NCI-H2227 (cell line): Measurements from ENCODE around the gene ZNF581.

Experiments
- DNase-seq: peaks from one replicate; lab custom pipeline; 2025; ENCODE audit not compliant: unreplicated experiment; lab: John Stamatoyannopoulos, UW

The ZNF581 gene

GRCh38 chr19:55611300-55611982 is 32.0 kb upstream of the ZNF581 start:
- no peak for DNase-seq

DNA sequence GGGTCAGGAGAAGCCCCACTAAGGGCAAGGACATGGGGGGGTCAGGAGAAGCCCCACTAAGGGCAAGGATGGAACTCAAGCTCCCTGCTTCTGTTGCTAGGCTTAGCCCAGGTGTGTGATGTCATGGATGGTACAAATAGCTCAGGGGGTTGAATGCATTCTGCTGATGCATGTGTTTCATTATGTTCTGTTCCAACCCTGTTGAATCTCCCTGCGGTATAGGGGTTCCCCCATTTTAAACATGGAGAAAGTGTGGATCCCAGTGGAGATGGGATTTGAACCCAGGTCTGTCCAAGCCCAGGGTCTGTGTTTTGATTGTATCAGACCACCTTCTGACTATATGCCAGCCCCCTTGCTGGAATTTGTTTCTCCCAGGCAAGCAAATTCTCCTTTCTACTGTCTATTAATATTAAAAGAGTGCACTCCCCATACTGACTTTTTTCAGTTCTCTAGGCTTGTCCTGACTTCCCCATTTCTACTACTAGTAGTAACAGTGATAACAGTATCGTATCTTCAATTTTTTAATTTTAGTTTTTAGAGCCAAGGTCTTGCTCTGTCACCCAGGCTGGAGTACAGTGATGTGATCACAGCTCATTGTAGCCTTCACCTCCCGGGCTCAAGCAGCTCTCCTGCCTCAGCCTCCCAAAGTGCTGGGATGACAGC is 31.3 kb upstream of the ZNF581 start:
- no peak for DNase-seq

- no peak for DNase-seq
Measured at GRCh38 chr19:55613396-55613795, 30.1 kb upstream of the ZNF581 start.

DNA sequence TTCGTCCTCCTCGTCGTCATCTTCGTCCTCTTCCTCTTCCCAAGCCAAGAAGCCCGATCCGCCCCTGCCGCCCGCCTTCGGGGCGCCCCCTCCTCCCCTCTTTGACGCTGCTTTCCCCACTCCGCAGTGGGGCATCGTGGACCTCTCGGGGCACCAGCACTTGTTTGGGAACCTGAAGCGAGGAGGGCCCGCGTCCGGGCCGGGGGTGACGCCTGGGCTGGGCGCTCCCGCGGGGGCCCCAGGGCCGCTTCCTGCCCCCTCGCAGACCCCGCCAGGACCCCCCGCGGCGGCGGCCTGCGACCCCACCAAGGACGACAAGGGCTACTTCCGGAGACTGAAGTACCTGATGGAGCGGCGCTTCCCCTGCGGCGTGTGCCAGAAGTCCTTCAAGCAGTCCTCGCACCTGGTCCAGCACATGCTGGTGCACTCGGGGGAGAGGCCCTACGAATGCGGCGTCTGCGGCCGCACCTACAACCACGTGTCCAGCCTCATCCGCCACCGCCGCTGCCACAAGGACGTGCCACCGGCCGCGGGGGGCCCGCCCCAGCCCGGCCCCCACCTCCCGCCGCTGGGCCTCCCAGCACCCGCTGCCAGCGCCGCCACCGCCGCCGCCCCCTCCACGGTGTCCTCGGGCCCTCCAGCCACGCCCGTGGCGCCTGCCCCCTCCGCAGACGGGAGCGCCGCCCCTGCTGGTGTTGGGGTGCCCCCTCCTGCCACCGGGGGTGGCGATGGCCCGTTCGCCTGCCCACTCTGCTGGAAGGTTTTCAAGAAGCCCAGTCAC is 29.3 kb upstream of the ZNF581 start:
- no peak for DNase-seq

DNA sequence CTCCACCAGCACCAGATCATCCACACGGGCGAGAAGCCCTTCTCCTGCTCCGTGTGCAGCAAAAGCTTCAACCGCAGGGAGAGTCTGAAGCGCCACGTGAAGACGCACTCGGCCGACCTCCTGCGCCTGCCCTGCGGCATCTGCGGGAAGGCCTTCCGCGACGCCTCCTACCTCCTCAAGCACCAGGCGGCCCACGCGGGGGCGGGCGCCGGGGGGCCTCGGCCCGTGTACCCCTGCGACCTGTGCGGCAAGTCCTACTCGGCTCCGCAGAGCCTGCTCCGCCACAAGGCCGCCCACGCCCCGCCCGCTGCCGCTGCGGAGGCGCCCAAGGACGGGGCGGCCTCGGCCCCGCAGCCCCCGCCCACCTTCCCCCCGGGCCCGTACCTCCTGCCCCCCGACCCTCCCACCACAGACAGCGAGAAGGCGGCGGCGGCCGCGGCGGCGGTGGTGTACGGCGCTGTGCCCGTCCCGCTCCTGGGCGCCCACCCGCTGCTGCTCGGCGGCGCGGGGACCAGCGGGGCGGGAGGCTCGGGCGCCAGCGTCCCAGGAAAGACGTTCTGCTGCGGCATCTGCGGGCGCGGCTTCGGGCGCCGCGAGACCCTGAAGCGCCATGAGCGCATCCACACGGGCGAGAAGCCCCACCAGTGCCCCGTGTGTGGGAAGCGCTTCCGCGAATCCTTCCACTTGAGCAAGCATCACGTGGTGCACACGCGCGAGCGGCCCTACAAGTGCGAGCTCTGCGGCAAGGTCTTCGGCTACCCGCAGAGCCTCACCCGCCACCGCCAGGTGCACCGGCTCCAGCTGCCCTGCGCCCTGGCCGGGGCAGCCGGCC is 28.5 kb upstream of the ZNF581 start:
- no peak for DNase-seq

DNA sequence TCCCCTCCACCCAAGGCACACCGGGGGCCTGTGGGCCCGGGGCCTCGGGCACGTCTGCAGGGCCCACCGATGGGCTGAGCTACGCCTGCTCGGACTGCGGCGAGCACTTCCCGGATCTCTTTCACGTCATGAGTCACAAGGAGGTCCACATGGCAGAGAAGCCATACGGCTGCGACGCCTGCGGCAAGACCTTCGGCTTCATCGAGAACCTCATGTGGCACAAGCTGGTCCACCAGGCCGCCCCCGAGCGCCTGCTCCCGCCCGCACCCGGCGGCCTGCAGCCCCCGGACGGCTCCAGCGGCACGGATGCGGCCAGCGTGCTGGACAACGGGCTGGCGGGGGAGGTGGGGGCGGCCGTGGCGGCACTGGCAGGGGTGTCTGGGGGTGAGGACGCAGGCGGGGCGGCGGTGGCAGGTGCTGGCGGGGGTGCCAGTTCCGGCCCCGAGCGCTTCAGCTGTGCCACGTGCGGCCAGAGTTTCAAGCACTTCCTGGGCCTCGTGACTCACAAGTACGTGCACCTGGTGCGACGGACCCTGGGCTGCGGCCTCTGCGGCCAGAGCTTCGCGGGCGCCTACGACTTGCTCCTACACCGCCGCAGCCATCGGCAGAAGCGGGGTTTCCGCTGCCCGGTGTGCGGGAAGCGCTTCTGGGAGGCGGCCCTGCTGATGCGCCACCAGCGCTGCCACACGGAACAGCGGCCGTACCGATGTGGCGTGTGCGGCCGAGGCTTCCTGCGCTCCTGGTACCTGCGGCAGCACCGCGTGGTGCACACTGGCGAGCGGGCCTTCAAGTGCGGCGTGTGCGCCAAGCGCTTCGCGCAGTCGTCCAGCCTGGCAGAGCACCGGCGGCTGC is 27.7 kb upstream of the ZNF581 start:
- no peak for DNase-seq

- DNase-seq, result no peak
Measured at GRCh38 chr19:55616395-55616875, 27.0 kb upstream of the ZNF581 start.

DNA sequence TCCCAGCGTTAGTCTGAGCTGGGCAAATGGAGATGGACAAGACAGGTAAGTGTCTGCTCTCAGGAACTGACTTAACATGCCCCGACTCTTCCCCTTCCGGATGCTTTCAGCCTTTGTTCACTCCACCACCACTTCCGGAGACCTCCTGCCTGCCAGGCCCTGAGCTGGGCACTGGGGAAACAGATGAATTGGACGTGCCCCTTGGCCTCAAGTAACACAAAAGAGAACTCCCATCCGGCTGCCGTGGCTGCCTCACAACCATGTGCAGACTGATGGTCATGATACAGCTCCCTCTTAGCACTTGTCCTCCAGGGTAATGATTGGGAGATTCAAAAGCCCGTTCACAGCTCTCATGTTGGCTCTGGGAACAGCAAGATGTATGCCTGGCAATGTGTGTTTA is 26.0 kb upstream of the ZNF581 start:
- DNase-seq, result no peak

- DNase-seq, result no peak
Measured at GRCh38 chr19:55618426-55618825, 25.0 kb upstream of the ZNF581 start.

DNA sequence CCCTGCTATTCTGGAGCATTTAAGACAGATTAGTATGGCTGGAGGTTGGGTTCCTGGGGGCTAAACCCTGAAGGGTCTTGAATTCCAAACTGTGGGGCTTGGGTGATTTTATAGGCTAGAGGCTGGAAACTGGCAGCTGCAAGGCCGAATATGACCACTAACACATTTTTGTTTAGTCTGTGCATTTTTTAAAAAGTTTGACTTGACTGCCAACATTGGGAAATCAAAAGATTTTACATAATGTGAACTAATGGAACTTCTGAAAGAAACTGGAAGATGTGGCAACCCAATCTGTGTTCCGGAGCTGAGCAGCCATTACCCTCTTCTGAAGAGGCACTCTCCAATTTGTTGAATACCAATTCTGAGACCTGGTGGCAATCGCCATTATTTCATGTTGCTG is 24.2 kb upstream of the ZNF581 start:
- DNase-seq, result no peak

DNA sequence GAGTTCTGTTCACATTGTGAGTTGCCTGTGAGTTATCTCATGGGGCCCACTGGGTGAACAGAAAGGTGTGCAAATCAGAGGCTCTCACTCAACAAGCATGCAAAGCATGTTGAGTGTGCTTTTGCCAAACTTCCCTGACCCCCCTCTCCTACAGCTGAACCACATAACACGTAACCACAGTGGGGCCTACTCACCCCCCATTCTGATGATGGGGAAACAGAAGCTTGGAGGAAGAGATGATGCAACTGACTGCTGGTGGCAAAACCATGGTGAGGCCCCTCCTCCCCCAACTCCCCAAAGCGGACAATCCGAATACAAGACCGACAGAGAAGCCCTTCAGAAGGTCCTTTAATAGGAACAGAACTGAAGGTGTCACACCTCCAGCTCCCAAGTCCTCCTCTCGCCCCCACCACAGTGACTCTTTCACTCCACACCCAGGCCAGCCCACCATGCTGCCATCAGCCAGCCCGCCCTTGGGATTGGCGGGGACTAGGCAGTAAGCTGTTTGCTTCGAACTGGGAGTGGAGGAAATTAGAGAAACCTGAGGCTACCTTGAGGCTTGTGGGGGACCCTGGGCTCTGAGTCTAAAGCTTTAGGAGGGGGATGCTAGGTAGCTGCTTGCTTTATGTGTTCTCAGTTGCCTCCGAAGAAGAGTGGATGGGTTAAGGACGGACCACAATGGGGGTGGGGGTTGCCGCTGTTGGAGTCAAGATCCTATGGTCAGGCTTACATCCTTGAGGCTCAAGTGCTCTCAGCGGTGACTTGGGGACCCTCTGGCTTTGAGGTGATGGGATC is 22.8 kb upstream of the ZNF581 start:
- DNase-seq, result no peak

GRCh38 chr19:55621205-55621672 is 22.2 kb upstream of the ZNF581 start:
- no peak for DNase-seq

- DNase-seq, result no peak
Measured at GRCh38 chr19:55621673-55622231, 21.7 kb upstream of the ZNF581 start.

DNA sequence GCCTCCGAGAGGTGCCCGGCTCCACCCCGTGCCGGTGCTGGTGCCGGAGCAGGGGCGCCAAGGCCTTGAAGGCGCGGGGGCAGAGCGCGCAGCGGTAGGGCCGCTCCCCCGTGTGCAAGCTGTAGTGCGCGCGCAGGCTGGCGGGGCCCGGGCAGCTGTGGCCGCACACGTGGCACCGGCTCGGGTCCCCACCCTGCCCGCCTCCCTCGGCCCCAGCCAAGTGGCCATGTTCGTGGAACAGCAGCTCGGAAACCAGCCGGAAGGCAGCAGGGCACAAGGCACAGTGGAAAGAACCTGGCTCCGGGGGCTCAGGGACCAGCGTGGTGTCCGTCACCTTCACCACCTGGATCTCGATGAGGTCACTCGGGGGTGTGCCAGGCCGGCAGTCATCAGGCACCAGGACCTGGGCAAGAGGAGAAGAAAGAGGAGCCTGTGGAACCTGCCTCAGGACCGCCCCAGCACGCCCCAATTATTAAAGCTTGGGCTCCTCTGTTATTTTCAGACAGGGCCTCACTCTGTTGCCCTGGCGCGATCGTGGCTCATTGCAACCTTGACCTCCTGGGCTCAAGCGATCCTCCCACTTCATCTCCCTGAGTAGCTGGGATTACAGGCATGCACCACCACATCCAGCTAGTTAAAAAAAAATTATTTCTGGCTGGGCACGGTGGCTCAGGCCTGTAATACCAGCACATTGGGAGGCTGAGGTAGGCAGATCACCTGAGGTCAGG is 21.0 kb upstream of the ZNF581 start:
- peak; percentile 55 for DNase-seq

DNA sequence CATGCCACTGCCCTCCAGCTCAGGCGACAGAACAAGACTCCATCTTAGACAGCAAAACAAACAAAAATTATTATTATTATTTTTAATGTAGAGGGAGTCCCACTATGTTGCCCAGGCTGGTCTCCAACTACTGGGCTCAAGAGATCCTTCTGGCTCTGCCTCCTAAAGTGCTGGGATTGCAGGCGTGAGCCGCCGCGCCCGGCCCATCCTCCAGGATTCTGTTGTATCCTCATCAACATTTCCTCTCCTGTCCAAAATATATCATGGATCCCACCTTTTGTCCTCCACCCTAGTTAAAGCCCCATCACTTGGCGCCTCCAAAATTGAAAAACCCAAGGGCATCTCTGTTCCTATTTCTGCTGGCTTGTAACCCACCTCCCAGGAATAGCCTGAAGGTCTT is 20.3 kb upstream of the ZNF581 start:
- DNase-seq, result no peak

- DNase-seq, result no peak
Measured at GRCh38 chr19:55623561-55623960, 19.9 kb upstream of the ZNF581 start.

DNA sequence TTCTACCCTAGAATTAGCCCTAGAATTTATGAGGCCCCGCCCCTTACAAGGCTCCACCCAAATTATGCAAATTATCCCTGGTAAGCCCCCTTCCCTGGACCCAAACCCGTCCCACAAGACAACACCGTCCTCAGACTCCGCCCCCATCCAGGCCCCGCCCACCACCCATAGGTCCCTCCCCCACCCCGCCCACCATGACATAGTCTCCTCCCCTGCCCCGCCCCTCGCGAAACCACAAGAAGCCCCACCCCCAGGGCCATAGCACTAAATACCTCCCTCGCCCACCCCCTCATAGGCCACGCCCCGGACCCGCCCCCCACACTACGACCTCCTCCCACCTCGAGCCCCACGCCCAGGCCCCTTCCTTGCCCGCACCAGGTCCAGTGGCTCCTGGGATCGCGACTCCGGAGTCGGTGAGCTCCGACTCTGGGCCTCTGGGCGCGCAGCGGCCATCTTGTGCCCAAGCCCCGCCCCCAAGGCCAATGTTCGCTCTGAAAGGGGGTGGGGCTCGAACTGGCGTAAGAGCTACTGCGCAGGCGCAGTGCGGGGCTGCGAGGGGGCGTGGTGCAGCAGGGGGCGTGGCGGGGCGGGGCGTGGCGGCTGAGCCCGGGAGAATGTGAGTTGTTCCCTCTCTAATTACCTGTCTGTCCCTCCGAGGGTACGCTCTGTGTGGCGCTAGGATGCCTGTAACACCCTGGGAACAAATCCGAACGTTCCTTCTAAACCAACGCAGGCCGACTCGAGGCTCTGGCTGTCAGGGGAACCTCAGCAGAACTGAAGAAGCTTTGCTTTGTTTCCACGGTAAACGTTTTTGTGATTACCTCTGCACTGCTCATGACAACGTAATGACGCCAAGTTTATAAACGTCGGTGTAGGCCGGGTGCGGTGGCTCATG is 19.1 kb upstream of the ZNF581 start, which contains the start of gene ZNF784:
Gene ZNF784, minus strand, starts transcription at position 458 of the 895 bp plus-strand sequence. Its CDS starts 5 bp downstream, at position 453.
- peak; percentile 99 for DNase-seq
